Measurements from ENCODE around the gene ALG1L2.
A peak's percentile ranks its signal among the peaks of the same experiment; 100 is the strongest.
"Not testable (repeated sequence)": the region's sequence is repeated elsewhere in the genome, so short reads cannot be mapped to it uniquely, and the experiment has no call there.

ALG1L2 gene

DNA sequence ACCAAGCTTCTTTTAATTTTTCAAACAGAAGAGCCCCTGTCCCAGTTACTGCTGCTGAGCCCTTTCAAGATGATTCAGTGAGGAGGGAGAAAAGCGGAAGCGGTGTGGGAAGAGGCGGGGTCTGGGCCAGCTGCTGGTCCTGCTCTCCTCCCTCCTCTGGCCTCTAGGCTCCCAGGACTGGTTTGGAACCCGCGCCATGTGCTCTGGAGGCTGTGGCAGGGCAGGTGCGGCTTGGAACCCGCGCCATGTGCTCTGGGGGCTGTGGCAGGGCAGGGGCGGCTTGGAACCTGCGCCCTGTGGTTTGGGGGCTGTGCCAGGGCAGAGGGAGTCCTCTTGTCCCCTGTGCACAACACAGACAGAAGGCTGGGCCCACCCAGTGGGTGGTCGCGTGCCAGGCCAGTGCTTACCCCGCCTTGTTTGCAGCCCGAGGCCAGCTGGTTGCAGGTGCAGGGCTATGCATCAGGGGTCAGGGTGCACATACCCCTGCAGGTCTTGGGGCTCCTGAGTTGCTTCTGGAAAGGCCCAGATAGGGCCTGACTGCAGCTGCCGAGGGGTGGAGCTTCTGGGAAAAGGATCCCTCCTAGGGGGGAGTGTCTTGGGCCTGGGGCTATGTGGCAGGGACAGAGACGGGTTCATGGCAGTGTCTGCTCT is 12.2 kb downstream of the ALG1L2 start:
- DNase-seq (ENCODE audit: low spot score) (no peak), FAIRE-seq (no peak)

DNA sequence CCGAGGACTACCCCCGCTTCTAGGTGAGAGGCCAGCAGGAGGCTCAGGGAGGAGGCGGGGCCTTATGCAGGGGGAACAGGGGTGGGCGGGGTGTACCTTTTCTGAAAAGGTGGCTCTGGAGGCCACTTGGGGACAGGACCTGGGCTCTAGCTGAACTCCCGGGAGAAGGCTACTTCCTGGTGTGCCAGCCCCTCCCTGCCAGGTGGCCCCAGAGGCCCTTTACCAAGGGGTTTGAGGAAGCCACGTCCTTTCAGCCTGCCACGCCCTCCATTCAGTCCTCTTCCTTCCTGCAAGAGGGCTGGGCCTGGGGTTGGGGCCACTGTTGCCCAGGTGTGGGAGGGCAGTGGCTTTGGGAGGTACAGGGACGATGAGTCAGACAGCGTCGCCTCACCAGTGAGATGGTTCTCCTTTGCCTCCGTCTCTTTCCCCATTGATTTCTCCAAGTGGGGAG is 12.9 kb downstream of the ALG1L2 start:
- FAIRE-seq; DNase-seq (ENCODE audit: low spot score): not testable (repeated sequence)

DNA sequence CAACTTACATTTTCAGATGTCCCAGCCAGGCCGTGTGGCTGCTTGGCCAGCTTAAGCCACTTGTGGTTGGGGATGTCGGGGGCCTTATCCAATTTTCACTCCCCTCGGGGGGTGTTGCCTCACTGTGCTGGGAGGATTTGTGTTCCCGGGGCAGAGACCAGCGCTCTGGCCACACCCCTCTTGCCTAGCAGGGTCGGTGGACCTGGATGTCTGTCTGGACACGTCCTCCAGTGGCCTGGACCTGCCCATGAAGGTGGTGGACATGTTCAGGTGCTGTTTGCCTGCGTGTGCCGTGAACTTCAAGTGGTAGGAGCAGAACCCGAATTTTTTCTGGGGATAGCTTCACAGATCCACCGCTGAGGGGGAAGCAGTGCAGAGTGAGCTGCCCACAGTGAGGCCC is 14.2 kb downstream of the ALG1L2 start:
- not testable (repeated sequence) for FAIRE-seq

DNA sequence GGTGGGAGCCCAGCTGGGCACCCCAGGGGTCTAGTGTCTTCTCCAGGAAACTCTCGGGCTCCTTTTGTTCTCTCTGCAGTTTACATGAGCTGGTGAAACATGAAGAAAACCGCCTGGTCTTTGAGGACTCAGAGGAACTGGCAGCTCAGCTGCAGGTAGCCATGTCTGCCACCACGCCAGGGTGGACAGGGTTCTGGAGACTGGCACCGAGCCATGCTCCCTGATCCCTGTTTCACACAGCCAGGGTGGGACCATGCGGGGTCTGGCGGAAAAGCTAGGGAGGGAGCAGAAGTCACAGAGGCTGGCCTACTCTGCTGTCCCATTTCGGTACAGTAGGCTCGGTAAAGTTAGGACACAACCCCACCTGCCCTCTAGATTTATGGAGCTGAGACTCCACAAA is 15.5 kb downstream of the ALG1L2 start:
- not testable (repeated sequence) for DNase-seq (ENCODE audit: low spot score); FAIRE-seq

More for the DNA sequence above, 14.2 kb downstream of the ALG1L2 start:
- not testable (repeated sequence) for DNase-seq (ENCODE audit: low spot score)

DNA sequence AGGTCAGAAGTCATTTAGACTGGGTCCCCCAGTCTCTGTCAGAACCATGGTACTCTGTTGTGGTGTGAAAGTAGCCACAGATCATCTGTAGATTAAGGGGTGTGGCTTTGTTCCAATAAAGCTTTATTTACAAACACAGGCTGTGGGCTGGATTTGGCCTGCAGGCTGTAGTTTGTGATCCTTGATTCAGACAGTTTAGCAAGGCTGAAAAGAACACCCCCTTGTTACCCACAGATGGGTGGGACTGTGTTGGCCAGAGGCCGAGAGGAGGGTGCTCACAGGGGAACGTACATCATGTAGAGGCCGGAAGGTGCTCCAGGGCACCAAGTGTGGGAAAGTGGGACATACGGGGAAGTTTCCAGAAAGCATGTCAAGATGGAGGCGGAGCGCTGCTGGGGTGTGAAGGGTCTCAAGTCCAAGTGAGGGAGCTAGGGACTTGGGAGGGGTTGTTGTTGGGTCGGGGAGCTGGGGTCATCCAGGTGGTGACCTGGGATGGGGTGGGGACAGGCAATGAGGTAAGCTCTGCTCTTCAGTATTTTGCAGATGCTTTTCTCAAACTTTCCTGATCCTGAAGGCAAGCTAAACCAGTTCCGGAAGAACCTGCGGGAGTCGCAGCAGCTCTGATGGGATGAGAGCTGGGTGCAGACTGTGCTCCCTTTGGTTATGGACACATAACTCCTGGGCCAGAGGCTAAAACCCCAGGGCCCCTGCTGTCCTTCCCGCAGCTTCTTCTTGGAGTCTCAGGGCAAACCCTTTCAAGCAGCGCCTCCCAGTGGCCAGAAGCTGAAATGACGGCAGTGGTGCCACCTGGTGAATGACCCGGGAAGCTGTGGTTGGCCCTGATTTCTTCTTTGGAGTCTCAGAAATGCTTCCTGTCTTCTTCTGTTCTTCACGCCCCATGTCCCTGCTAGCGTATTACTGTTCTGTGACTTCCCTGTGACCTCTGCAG is 16.3 kb downstream of the ALG1L2 start:
- FAIRE-seq; DNase-seq (ENCODE audit: low spot score): not testable (repeated sequence)

DNA sequence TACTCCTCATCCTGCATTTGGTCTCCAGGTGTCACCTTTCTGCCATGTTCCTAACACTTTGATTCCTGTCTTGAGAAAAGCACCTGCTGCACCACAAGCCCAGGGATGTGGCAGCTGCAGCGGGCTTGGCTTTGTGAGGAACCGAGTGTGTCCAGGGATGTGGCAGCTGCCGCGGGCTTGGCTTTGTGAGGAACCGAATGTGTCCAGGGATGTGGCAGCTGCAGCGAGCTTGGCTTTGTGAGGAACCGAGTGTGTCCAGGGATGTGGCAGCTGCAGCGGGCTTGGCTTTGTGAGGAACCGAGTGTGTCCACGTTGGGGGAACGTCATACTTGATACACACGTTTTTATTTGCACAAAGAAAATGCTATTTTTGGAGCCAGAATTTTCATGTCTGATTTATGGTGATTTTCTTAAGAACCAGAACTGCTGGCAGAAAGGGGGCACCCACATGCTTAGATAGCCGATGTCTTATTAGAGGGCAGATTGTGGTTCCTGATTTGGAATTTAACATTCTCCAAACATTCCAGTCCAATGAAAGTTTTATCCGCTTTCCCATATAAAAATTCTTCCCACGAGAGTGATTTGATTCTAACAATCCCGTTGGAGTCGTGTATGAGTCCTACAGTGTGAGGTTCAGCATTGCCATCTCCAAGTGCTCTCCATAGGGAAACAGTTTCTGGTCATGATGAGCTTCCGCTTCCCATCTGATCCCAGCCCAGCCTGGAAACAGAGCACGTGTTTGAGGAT is 17.2 kb downstream of the ALG1L2 start:
- FAIRE-seq; DNase-seq (ENCODE audit: low spot score): not testable (repeated sequence)

DNA sequence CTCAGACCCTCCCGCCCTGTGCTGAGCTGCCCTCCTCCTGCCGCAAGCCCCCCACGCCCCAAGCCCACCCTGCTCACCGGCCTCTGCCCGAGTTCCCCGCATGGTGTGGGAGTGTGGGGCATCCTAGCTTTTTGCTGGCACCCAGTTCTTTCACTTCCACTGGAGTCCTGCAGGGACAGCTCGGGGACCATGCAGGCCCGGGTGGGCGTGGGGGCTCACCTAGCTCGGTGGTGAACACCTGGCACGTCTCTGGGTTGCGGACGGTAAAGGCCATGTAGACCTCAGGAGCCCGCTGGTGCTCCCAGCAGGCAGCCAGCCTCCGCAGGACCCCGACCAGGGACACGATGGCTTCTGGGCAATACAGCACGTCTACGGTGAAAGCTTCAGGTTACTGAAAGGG is 20.9 kb downstream of the ALG1L2 start:
- DNase-seq (ENCODE audit: low spot score); FAIRE-seq: not testable (repeated sequence)

DNA sequence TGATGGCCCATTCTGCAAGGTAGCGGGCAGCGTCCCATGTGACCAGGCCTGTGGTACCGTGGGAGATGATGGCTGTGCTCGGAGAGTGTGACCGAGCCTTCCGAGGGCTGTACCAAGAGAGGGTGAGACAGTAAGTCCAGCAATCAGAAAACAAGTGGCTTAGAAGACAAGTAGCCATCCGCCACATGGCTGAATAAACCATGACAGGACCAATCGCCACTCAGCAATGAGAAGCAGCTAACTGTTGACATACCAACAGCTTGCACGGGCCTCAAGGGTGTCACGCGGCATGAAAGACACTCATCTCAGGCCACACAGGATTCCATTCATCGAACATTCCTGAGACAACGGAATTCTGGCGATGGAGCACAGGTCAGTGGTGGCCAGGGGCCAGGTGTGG is 22.6 kb downstream of the ALG1L2 start:
- not testable (repeated sequence) for DNase-seq (ENCODE audit: low spot score); FAIRE-seq

DNA sequence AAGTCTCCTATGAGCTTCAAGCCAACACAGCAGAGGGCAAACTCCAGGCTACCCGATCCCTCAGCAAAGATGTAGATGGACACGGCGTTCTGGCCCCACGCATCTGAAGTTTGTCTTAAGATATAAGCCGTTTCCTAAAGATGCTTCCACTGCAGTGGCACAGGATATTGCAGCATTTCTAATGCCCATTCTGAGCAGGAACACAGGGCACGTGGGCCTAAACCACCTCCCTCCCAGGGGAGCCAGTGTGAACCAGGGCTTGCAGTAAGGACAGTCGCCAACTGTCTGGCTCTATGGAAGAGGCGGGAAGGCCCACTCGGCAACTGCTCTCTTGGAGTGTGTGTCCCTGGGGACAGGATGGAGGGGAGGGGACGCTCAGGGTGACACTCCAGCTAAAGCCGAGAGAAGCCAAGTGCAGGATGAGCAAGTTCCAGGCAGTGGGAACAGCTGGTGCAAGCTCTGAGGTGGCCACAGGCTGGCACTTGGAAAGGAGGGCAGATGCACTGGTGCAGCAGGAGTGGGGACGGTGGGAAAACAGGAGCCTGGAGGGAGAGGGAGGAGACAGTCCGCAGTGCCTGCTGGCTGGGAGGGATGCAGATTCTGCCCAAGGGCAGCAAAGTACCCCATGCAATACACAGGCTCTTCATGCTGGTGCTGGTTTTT is 25.8 kb downstream of the ALG1L2 start:
- not testable (repeated sequence) for FAIRE-seq; DNase-seq (ENCODE audit: low spot score)

DNA sequence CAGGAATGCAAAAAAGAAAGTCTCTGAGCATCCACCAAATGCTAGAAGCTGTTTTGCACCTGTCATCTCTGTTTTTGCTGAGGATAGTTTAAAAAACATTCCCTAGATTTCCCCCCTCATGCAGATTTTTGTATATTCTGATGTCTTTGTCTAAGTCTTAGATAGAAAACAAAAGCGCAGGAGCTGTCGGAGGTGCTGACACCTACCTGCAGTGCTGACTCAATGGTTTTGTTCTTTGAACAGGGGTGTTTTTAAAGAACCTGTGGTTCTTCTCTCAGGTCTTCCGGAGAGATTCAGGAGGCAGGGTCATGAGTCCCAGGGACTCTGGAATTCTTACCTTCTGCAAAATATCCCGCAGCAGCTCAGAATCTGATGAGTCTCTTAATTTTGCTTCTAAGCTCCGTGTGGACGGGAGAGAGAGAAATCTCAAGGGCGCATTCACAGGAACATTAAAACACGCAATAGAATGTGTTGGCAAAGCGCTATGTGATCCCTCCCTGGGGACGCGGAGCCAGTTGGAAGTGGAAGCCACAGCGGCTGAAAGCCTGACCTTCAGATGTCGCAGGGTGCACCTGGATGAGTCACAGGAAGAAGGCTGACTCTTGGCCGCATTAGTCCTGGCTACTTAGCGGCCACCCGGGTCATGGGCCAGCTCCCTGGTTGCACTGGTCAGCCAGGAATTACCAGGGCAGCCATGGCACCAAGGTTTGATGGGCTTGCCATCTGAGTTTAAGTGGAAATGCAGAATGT is 27.4 kb downstream of the ALG1L2 start:
- not testable (repeated sequence) for FAIRE-seq; DNase-seq (ENCODE audit: low spot score)

DNA sequence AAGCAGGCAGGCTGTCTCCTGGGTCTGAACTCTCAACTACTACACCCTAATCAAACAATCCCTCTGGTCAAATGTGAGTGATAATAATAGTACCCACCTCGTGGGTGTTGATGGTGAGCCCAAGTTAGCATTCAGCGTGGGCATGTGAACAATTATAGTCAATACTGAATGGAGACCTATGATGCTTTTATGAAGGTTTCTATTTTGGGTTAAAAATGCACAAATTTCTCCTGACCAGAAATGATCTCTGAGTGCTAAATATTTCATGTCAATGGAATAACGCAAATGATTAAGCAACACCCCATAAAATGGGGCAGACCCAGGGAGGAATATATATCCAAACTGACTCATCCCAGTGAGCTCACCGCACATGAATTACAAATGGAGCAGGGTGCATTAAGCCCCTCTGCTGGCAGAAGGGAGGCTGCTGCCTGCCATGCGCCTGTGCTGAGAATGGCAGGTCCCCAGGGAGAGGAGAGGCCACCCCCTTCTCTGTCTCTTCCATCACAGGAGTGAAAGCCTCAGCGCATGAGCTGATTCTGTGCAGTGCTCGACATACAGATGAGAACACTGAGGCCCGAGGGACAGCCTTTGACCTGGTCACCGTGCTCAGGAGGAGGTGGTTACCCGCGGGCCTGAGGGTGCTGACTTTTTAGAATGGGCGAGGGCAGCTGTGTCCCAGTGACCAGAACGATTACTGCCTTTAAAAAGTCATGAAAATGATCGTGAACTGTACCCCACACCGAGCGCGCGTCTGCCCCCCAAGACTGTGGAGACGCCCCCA is 28.9 kb downstream of the ALG1L2 start:
- DNase-seq (ENCODE audit: low spot score); FAIRE-seq: not testable (repeated sequence)

DNA sequence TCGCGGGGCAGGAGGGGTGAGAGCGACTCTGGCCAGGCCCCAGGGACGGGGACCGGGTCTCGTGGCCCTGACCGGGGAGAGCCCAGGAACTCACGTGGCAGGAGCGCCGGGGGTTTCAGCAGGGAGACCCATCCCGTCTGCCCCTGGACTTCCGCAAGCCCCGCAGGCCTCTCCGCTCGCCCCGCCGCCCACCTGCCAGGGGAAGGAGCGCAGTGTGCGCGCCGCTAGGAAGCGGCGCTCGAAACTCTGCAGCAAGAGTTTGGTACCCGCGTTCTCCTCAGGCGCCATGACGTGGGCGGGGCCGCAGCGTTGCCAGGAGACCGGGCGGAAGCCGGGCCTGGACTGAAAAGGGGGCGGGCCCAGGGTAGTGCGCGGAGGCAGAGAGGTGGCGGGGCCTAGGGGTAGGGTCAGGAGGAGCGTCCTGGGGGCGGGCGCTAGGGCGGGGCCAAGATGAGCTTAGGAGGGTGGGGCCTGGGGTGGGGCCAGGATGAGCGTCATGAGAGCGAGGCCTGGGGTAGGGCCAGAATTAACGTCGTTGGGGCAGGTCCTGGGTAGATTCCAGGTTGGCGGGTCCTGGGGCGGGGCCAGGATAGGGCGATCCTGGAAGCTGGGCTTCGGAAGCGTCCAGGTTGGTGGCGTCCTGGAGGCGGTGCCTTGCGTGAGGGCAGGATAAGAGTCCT is 29.7 kb downstream of the ALG1L2 start:
- DNase-seq (ENCODE audit: low spot score) = peak; percentile 88
- no peak for FAIRE-seq

DNA sequence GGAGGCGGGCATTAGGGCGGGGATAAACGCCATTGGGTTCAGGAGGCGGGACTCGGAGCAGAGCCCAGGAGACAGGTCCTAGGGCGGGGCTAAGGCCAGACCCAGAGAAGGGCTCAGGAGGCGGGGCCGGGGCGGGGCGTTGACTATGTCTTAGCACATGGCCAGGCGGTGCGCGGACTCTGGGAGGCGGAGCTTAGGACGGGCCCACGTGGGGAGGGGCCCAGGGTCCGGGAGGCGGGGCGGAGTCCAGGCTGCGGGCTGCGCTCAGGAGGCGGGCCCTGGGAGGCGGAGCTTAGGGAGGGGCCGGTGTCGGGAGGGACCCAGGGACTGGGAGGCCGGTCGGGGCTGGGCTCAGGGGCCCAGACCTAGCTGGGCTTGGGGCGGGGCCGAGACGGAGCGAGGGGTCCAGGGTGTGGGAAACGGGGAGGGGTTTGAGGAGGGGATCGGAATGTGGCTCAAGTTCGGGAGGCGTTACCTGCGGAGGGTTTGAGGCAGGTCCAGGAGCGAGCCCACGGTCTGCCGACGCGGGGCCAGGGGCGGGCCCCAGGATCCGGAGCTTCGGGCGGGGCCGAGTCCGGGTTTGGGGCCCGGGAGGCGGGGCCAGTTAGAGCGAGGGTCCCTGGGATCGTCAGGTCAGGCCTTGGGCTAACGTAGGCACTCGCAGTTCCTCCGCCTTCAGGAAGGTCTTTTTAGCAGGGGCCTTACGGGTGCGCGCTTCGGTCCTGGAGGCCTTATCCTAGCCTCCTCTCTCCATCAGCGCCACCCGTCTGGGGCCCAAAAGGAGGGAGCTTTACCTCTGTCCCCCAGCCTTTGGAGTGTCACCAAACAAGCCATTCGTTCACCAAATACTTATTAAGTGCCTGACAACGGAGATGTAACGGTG is 30.5 kb downstream of the ALG1L2 start:
- not testable (repeated sequence) for DNase-seq (ENCODE audit: low spot score); FAIRE-seq

DNA sequence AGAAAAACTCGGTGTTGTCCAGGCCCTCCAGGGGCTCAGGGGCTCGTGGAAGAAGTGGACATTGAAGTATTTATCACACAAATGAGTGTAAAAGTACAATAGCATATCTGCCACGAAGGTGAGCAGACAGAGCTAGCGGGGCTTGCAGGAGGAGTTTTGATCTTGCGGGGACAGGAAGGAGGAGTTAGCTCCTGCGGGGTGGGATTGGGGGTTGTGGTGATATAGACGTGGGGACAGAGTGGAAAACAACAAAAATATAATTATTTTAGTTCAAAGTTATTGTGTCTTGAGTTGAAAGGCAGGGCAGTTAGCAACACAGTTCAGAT is 31.1 kb downstream of the ALG1L2 start:
- not testable (repeated sequence) for DNase-seq (ENCODE audit: low spot score); FAIRE-seq

DNA sequence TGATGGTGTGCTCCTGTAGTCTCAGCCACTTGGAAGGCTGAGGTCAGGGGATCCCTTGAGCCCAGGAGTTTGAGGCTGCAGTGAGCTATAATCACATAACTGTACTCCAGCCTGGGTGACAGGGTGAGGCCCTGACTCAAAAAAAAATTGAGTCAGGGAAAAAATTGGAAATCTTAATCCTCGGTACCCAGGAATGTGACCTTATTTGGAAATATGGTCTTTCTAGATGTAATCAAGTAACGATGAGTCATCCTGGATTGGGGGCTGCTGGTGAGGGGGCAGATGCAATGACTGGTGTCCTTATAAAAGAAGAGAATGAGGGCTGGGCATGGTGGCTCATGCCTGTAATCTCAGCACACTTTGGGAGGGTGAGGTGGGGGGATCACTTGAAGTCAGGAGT is 33.8 kb downstream of the ALG1L2 start:
- not testable (repeated sequence) for FAIRE-seq; DNase-seq (ENCODE audit: low spot score)

DNA sequence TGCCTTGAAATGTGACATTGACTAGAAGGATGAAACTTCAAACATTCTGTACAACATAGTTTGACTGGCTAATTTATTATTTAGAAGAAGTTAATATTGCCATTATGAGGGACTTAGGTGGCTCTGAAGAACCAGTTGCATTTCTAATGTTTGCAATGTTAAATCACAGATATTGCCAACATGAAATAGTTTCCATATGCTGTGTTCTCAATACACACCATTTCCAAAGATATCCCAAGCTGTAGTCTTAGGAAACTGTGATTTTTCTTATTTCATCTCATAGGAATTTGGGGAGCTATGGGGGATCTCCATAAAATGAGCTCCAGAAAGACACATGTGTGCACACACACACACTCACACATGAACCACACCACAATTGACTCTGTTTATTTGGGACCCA is 36.3 kb downstream of the ALG1L2 start:
- DNase-seq (ENCODE audit: low spot score) (no peak), FAIRE-seq (no peak)

DNA sequence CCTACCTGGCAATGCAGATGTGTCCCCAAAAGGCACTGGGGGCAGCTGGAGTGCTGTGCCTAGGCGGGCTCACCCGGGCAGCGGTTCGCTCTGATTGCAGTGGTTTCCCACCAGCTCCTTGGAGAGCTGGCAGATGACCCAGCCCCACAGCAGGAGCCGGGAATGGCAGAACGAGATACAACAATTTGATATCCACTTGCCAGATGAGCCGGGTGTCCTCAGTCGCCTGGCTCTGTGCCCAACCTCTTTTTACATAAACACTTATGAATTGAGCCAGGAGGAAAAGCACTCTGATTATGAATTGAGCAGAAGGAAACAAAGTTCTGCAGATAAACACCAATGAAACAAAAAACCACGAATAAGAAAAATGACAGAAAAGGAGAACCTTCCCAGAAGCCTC is 38.2 kb downstream of the ALG1L2 start:
- not testable (repeated sequence) for DNase-seq (ENCODE audit: low spot score); FAIRE-seq

DNA sequence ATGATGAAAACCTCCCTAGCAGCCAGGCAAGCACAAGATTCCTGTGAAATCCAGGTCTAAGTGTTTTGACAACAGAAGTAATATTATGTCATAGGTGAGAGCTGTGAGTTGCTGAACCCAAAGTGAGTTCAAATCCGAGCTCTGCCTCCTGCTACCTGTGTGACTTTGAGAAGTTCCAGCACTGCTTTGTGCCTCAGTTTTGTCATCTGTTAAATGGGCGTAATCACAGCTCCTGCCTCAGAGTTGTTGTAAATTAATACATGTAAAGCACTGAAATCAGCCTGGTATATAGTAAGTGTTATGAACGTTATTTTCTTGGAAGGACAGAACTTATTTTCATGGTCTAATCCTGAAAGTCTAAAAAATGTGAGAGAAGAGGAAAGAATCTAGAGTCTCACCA is 38.7 kb downstream of the ALG1L2 start:
- DNase-seq (ENCODE audit: low spot score); FAIRE-seq: not testable (repeated sequence)

Data from urothelium cell line (cell line).